ENCODE data around the gene EFNB2. TPM values are rescaled to one million over a fixed set of nuclear protein-coding genes. Genes with fewer than 3 reads are reported as not detected.

Gene EFNB2
- total and polyA plus RNA-seq, 2 of the 13 experiments (the other 11 are each of a cell fraction or from before 2014, with no cell fraction given), result 0.11 to 0.20 TPM

- TF ChIP-seq ZNF879 (CRISPR knock-in tag; IDR thresholded peaks at IDR 0.05) (no peak), NR2F6 (IDR thresholded peaks at IDR 0.05) (no peak), NR2F6 (CRISPR knock-in tag; IDR thresholded peaks at IDR 0.05) (no peak), ZSCAN20 (CRISPR knock-in tag; IDR thresholded peaks at IDR 0.05; ENCODE audit: borderline replicate concordance) (no peak), CAMTA2 (CRISPR knock-in tag; IDR thresholded peaks at IDR 0.05; ENCODE audit: borderline replicate concordance) (no peak), ZNF20 (CRISPR knock-in tag; IDR thresholded peaks at IDR 0.05) (no peak), RARA (CRISPR knock-in tag; IDR thresholded peaks at IDR 0.05) (no peak)
- TF ChIP-seq, protein P1, sequence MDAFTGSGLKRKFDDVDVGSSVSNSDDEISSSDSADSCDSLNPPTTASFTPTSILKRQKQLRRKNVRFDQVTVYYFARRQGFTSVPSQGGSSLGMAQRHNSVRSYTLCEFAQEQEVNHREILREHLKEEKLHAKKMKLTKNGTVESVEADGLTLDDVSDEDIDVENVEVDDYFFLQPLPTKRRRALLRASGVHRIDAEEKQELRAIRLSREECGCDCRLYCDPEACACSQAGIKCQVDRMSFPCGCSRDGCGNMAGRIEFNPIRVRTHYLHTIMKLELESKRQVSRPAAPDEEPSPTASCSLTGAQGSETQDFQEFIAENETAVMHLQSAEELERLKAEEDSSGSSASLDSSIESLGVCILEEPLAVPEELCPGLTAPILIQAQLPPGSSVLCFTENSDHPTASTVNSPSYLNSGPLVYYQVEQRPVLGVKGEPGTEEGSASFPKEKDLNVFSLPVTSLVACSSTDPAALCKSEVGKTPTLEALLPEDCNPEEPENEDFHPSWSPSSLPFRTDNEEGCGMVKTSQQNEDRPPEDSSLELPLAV (CRISPR knock-in tag; conservative IDR thresholded peaks at IDR 0.05; ENCODE audit: low read depth), result no peak
Observed at GRCh38 chr13:106490569-106491321, 44.7 kb downstream of the EFNB2 start (continued).

- H3K4me3 ChIP-seq (replicated peaks in 1 of 3; ENCODE audit: insufficient read depth in 1 of 3, low read depth in 2 of 3, low read length in 3 of 3), result no peak overlapping the region
- H3K9me3 ChIP-seq (ENCODE audit: low read length), result no peaks in the 10 kb centered on the region
- ATAC-seq, result no peak
- peaks cover 0 to 11% of the 10 kb centered on the region in 2 experiments; a peak in 1 of 5 replicates for H3K27me3 ChIP-seq (ENCODE audit: control insufficient read depth in 1 of 2, insufficient read depth in 2 of 2, low read length in 2 of 2)
- no TSS peak for BruUV-seq (replicated peaks)
- CTCF ChIA-PET (ENCODE audit: low intra/inter-chr PET ratio, low total read pairs), result no interaction called here
- H3K36me3 ChIP-seq (replicated peaks in 1 of 2; ENCODE audit: control insufficient read depth in 1 of 2, insufficient read depth in 2 of 2, low read length in 2 of 2), result no peaks in the 10 kb centered on the region
- no peak overlapping the region for H3K27ac ChIP-seq (ENCODE audit: extremely low read length, insufficient read depth, low read length)
- H4K20me1 ChIP-seq (ENCODE audit: insufficient read depth, low read length), result no peaks in the 10 kb centered on the region
- DNase-seq (ENCODE audit: low spot score), result no peak
- POLR2A ChIA-PET, result no interaction called here
- H2AFZ ChIP-seq (ENCODE audit: low read length), result no peak overlapping the region
- in situ Hi-C loops (cut with HindIII; ENCODE audit: extremely low pct_ligation_motif_present, low pct_unique_long_range_greater_than_20kb) (no loop called here), intact Hi-C loops (cut with micrococcal nuclease; ENCODE audit: unreplicated experiment) (no loop called here)
- FAIRE-seq, result no peak
- no peak overlapping the region for H3K4me2 ChIP-seq (ENCODE audit: low read depth, low read length)
- no peaks in the 10 kb centered on the region for H3K79me2 ChIP-seq (ENCODE audit: insufficient read depth, low read length)
- 14% methylated on average over 7 of the region's 7 CpGs for WGBS (ENCODE audit: low lambda C conversion rate)
- no peak overlapping the region for H3K9ac ChIP-seq (ENCODE audit: insufficient read depth, low read depth, low read length)
- H3K4me1 ChIP-seq (ENCODE audit: insufficient read depth, low read length), result no peaks in the 10 kb centered on the region
- TF ChIP-seq LRRFIP1 (CRISPR knock-in tag; conservative IDR thresholded peaks at IDR 0.05), result no peak
- no peak for TF ChIP-seq ZNF713 (CRISPR knock-in tag; IDR thresholded peaks at IDR 0.05)
- no peak for TF ChIP-seq DZIP1 (CRISPR knock-in tag; IDR thresholded peaks at IDR 0.05)
- no peak for TF ChIP-seq FOXP1 (IDR thresholded peaks at IDR 0.05)
- TF ChIP-seq FOXP1 (CRISPR knock-in tag; IDR thresholded peaks at IDR 0.05), result no peak
- no peak for TF ChIP-seq RFXAP (CRISPR knock-in tag; IDR thresholded peaks at IDR 0.05; ENCODE audit: borderline replicate concordance)
- TF ChIP-seq ZNF430 (CRISPR knock-in tag; IDR thresholded peaks at IDR 0.05), result no peak
- no peak for TF ChIP-seq ZNF878 (CRISPR knock-in tag; IDR thresholded peaks at IDR 0.05)
Observed at GRCh38 chr13:106489849-106490568, 45.5 kb downstream of the EFNB2 start.
